Peyer's patch (tissue), 4 donors: Measurements from ENCODE around the gene PCBP2.
"Not testable (repeated sequence)": the region's sequence is repeated elsewhere in the genome, so short reads cannot be mapped to it uniquely, and the experiment has no call there.

Experiments
- CTCF ChIP-seq, 6 experiments: fragments of 450-650 bp in 4 of 6; fragments of 200-600 bp in 2 of 6; sonication (generic) in 1 of 6; IDR thresholded peaks; one replicate each; pipeline ENCODE4 v1.5.1; 2017 to 2019; ENCODE audit warnings: antibody characterized with exemption in 6 of 6, mild to moderate bottlenecking in 3 of 6, moderate library complexity in 1 of 6
- POLR2A ChIP-seq, 2 donors: fragments of 450-650 bp; IDR thresholded peaks; one replicate each; pipeline ENCODE4 v1.5.1; 2017; ENCODE audit warnings: antibody characterized with exemption in 2 of 2, mild to moderate bottlenecking in 2 of 2, moderate library complexity in 2 of 2

- not testable (repeated sequence) for TF ChIP-seq CTCF, POLR2A (IDR thresholded peaks at IDR 0.05)
Measured at GRCh38 chr12:53444593-53445325, 7.1 kb upstream of the PCBP2 start.
